Measurements from ENCODE around the gene CEP170.
A peak's percentile ranks its signal among the peaks of the same experiment; 100 is the strongest.

CEP170 gene

DNA sequence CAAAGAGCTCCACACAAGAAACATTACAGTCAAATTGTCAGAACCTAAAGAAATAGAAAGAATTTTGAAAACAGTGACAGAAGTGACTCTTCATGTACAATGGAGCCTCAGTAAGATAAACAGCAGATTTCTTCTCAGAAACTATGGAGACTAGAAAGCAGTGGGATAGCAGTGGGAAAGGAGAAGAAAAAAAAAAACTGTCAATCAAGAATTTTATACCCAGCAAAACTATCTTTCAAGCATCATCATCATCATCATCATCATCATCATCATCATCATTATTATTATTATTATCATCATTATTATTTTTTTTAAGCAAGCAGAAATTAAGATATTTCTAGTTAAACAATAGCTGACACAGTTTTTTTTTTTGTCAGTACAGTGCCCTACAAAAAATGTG is 24.2 kb downstream of the CEP170 start (continued):
- no peak for TF ChIP-seq ZNF768 (tag by site-specific recombination; IDR thresholded peaks at IDR 0.05)
- no peak for TF ChIP-seq ZNF146 (tag by site-specific recombination; IDR thresholded peaks at IDR 0.05)
- no peak for TF ChIP-seq ZNF596 (tag by site-specific recombination; IDR thresholded peaks at IDR 0.05)
- no peak for TF ChIP-seq ZNF274 (IDR thresholded peaks at IDR 0.05; ENCODE audit: low read length)
- TF ChIP-seq ZNF274 (tag by site-specific recombination; IDR thresholded peaks at IDR 0.05; ENCODE audit: borderline replicate concordance): no peak
- TF ChIP-seq ZNF114 (tag by site-specific recombination; IDR thresholded peaks at IDR 0.05): 0 out of 2 replicates have a peak, but pooled peaks have one; percentile 29
- TF ChIP-seq, protein P1, sequence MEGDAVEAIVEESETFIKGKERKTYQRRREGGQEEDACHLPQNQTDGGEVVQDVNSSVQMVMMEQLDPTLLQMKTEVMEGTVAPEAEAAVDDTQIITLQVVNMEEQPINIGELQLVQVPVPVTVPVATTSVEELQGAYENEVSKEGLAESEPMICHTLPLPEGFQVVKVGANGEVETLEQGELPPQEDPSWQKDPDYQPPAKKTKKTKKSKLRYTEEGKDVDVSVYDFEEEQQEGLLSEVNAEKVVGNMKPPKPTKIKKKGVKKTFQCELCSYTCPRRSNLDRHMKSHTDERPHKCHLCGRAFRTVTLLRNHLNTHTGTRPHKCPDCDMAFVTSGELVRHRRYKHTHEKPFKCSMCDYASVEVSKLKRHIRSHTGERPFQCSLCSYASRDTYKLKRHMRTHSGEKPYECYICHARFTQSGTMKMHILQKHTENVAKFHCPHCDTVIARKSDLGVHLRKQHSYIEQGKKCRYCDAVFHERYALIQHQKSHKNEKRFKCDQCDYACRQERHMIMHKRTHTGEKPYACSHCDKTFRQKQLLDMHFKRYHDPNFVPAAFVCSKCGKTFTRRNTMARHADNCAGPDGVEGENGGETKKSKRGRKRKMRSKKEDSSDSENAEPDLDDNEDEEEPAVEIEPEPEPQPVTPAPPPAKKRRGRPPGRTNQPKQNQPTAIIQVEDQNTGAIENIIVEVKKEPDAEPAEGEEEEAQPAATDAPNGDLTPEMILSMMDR (tag by site-specific recombination; IDR thresholded peaks at IDR 0.05): no peak
- TF ChIP-seq FEZF1 (tag by site-specific recombination; IDR thresholded peaks at IDR 0.05): no peak
- TF ChIP-seq ZBTB8A (tag by site-specific recombination; IDR thresholded peaks at IDR 0.05): no peak
- TF ChIP-seq ZNF76 (tag by site-specific recombination; IDR thresholded peaks at IDR 0.05; ENCODE audit: borderline replicate concordance, low read depth): no peak
- TF ChIP-seq ZBTB48 (tag by site-specific recombination; IDR thresholded peaks at IDR 0.05): no peak
- TF ChIP-seq, protein P2, sequence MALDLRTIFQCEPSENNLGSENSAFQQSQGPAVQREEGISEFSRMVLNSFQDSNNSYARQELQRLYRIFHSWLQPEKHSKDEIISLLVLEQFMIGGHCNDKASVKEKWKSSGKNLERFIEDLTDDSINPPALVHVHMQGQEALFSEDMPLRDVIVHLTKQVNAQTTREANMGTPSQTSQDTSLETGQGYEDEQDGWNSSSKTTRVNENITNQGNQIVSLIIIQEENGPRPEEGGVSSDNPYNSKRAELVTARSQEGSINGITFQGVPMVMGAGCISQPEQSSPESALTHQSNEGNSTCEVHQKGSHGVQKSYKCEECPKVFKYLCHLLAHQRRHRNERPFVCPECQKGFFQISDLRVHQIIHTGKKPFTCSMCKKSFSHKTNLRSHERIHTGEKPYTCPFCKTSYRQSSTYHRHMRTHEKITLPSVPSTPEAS (tag by site-specific recombination; IDR thresholded peaks at IDR 0.05): no peak
- peak; percentile 71; the same call in 1 of the 2 replicates for TF ChIP-seq ZNF791 (tag by site-specific recombination; IDR thresholded peaks at IDR 0.05)
- TF ChIP-seq, protein P3, sequence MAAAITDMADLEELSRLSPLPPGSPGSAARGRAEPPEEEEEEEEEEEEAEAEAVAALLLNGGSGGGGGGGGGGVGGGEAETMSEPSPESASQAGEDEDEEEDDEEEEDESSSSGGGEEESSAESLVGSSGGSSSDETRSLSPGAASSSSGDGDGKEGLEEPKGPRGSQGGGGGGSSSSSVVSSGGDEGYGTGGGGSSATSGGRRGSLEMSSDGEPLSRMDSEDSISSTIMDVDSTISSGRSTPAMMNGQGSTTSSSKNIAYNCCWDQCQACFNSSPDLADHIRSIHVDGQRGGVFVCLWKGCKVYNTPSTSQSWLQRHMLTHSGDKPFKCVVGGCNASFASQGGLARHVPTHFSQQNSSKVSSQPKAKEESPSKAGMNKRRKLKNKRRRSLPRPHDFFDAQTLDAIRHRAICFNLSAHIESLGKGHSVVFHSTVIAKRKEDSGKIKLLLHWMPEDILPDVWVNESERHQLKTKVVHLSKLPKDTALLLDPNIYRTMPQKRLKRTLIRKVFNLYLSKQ (tag by site-specific recombination; IDR thresholded peaks at IDR 0.05; ENCODE audit: borderline replicate concordance): no peak; the same call in 1 of the 2 replicates
- no peak for TF ChIP-seq OVOL3 (tag by site-specific recombination; IDR thresholded peaks at IDR 0.05)
- TF ChIP-seq ZNF621 (tag by site-specific recombination; IDR thresholded peaks at IDR 0.05): no peak
- no peak for TF ChIP-seq ZNF776 (tag by site-specific recombination; IDR thresholded peaks at IDR 0.05; ENCODE audit: borderline replicate concordance)
- TF ChIP-seq KLF10 (tag by site-specific recombination; IDR thresholded peaks at IDR 0.05): no peak
- no peak for TF ChIP-seq ZNF555 (tag by site-specific recombination; conservative IDR thresholded peaks at IDR 0.05)
- no peak for TF ChIP-seq ZNF350 (tag by site-specific recombination; IDR thresholded peaks at IDR 0.05)
- TF ChIP-seq, protein P4, sequence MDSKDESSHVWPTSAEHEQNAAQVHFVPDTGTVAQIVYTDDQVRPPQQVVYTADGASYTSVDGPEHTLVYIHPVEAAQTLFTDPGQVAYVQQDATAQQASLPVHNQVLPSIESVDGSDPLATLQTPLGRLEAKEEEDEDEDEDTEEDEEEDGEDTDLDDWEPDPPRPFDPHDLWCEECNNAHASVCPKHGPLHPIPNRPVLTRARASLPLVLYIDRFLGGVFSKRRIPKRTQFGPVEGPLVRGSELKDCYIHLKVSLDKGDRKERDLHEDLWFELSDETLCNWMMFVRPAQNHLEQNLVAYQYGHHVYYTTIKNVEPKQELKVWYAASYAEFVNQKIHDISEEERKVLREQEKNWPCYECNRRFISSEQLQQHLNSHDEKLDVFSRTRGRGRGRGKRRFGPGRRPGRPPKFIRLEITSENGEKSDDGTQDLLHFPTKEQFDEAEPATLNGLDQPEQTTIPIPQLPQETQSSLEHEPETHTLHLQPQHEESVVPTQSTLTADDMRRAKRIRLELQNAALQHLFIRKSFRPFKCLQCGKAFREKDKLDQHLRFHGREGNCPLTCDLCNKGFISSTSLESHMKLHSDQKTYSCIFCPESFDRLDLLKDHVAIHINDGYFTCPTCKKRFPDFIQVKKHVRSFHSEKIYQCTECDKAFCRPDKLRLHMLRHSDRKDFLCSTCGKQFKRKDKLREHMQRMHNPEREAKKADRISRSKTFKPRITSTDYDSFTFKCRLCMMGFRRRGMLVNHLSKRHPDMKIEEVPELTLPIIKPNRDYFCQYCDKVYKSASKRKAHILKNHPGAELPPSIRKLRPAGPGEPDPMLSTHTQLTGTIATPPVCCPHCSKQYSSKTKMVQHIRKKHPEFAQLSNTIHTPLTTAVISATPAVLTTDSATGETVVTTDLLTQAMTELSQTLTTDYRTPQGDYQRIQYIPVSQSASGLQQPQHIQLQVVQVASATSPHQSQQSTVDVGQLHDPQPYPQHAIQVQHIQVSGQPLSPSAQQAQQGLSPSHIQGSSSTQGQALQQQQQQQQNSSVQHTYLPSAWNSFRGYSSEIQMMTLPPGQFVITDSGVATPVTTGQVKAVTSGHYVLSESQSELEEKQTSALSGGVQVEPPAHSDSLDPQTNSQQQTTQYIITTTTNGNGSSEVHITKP (tag by site-specific recombination; IDR thresholded peaks at IDR 0.05): no peak
- no peak for TF ChIP-seq ZNF658 (tag by site-specific recombination; IDR thresholded peaks at IDR 0.05)
- no peak; the same call in 1 of the 2 replicates for TF ChIP-seq ZNF560 (tag by site-specific recombination; IDR thresholded peaks at IDR 0.05; ENCODE audit: borderline replicate concordance)
- TF ChIP-seq PRDM1 (tag by site-specific recombination; IDR thresholded peaks at IDR 0.05): no peak
- TF ChIP-seq ZNF777 (tag by site-specific recombination; IDR thresholded peaks at IDR 0.05; ENCODE audit: borderline replicate concordance): no peak
- TF ChIP-seq ZNF561 (tag by site-specific recombination; IDR thresholded peaks at IDR 0.05; ENCODE audit: borderline replicate concordance): no peak
- TF ChIP-seq ZNF654 (tag by site-specific recombination; IDR thresholded peaks at IDR 0.05; ENCODE audit: low read depth): no peak
- TF ChIP-seq ZNF785 (tag by site-specific recombination; IDR thresholded peaks at IDR 0.05): no peak
- TF ChIP-seq ZNF530 (tag by site-specific recombination; IDR thresholded peaks at IDR 0.05; ENCODE audit: low read depth): no peak
- no peak for TF ChIP-seq ZNF544 (tag by site-specific recombination; IDR thresholded peaks at IDR 0.05)
- no peak for TF ChIP-seq ZNF132 (tag by site-specific recombination; IDR thresholded peaks at IDR 0.05; ENCODE audit: borderline replicate concordance)
- TF ChIP-seq, protein P5, sequence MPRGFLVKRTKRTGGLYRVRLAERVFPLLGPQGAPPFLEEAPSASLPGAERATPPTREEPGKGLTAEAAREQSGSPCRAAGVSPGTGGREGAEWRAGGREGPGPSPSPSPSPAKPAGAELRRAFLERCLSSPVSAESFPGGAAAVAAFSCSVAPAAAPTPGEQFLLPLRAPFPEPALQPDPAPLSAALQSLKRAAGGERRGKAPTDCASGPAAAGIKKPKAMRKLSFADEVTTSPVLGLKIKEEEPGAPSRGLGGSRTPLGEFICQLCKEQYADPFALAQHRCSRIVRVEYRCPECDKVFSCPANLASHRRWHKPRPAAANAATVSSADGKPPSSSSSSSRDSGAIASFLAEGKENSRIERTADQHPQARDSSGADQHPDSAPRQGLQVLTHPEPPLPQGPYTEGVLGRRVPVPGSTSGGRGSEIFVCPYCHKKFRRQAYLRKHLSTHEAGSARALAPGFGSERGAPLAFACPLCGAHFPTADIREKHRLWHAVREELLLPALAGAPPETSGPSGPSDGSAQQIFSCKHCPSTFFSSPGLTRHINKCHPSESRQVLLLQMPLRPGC (tag by site-specific recombination; IDR thresholded peaks at IDR 0.05): no peak; the same call in 1 of the 2 replicates
- no peak for TF ChIP-seq ZNF302 (tag by site-specific recombination; IDR thresholded peaks at IDR 0.05; ENCODE audit: low read depth)
